GM18519 (cell line): ENCODE measurements around the gene ATP11A.
"Not testable (repeated sequence)": the region's sequence is repeated elsewhere in the genome, so short reads cannot be mapped to it uniquely, and the experiment has no call there.

Source experiments
- ATAC-seq: cut with Tn5 transposase; IDR thresholded peaks from one replicate; pipeline ENCODE4 v1.9.1; 2021; ENCODE audit warnings: mild to moderate bottlenecking, moderate library complexity; ENCODE audit not compliant: unreplicated experiment, low FRiP score

The ATP11A gene

DNA sequence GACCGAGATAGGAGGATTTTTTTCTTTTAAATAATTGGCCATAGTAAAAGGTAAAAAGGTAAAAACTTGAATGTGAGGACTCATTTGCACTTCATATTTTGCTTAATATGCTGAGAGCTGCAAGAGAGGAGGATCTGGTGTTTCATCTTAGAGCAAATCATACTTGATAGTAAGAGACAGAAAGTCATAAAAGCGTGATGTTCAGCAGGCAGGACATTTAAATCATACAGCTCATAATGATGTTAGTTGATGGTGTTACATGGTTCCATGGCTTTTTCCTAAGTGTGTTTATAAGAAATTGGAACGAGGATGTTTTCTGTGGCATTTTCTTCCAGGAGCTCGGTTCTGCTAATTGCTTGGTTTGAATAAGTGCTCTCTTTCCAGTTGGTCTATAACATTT lies 16.3 kb downstream of the ATP11A start:
- no peak for ATAC-seq

DNA sequence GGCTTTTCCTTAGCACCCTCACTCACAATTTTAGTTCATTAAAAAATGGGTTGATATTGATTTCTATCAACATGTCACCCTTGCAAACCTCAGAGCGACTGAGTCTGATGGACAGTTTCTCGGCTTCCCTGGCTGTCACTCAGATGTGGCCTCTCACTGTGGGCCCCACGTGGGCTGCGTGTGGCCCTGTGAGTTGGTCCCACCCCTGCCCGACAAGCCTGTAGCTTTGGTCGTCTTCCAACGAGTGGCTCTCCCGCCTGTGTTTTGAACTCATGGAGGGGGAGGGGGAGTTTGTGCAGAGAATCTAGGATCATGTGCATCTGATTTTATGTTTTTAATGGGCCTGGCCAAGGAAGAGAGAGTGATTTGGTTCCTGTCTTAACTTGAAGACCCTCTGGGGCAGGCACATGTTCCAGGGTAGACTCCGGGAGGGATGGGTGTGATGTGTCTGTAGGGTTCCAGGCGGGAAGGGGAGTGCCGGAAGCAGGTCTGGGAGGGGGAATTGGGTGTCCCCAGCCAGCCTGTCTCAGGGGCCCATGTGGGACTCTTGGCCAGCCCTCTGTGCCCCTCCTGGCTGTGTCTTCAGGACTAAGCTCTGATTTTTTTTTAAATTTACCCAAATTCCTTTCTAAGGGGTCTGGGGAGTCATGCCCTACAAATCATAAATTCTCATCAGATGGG lies 18.9 kb downstream of the ATP11A start:
- ATAC-seq, result no peak

DNA sequence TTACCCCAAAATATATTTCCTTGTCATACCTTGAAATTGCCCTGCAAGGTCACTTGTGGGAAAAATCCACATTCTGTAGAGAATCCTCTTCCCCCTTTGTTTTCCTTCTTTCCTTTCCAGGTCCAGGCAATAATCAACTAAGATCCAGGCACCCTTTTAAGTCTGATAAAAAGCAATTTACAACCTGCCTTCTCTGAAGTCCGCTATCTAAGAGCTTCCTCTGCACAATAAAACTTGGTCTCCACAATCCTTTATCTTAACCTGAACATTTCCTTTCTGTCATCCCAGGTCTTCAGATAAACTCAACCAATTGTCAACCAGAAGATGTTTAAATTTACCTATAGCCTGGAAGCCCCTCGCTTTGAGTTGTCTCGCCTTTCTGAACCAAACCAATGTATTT lies 19.5 kb downstream of the ATP11A start:
- not testable (repeated sequence) for ATAC-seq

DNA sequence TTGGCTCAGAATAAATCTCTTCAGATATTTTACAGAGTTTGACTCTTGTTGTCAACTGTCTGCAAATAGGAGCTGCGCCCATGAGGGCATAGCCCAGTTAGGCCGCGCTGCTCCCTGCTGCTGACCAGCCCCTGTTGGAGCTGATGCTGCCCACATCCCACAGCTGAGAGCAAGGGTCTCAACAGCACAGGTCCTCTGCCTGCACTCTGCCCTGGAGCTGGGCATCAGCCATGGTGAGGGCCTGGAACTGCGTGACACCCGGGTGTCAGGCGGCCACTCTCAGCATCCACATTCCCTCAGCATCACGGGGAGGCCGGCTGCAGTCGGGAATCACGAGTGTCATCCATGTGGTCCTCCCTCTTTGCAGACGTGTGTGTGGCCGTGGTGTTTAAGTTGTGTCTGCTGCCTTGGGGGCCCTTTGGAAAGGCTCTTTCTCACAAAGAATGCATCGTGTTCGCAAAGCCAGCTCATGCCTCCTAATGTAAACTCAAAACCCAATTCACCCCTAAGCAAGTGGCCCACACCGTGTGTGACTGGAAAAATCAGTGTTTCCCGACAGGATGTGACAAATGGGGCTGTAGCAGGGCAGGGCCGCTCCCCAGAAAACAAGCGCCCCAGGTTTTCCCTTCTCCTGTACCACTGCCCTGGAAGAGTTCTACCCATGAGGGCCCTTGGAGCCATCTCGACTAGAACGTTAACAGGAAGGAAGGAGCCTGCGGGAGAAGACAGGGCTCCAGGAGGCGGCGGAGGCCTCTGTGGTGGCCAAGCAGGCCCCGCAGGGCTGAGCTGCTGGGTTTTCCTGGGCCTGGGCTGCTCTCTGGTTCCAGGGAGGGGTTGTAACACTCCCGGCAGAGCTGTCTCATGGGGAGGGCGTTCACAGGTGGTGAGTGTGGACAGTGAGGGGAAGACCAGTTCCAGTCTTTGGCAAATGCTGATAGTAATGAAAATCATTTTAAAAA lies 20.3 kb downstream of the ATP11A start:
- no peak for ATAC-seq

DNA sequence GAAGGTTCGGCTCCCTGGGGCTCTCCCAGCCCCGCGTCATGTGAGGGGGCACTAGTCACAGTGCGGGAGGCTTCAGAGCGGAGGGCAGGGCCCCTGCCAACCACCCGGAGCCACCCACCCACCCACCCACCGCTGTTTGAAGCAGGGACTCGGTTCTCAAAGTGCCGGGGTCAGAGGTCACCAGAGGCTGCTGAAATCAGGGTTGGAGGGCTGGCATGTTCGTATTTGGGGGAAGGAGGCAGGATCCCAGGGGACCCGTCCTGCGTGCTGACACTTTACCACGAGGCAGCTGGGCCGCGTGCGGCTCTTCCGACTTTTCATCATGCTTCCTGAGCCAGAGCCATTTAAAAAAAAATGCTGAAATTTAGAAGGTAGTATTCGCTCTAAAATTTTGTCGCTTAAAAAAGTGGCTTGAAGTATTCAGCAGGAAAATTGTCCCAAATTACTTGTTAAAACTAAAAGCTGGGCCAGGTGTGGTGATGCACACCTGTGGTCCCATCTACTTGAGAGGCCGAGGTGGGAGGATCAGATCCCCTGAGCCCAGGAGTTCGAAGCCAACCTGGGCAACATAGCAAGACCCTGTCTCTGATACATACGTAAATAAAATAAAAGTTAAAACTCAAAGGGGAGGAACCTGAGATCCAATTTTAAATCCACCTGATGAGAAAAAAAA lies 21.2 kb downstream of the ATP11A start:
- no peak for ATAC-seq

DNA sequence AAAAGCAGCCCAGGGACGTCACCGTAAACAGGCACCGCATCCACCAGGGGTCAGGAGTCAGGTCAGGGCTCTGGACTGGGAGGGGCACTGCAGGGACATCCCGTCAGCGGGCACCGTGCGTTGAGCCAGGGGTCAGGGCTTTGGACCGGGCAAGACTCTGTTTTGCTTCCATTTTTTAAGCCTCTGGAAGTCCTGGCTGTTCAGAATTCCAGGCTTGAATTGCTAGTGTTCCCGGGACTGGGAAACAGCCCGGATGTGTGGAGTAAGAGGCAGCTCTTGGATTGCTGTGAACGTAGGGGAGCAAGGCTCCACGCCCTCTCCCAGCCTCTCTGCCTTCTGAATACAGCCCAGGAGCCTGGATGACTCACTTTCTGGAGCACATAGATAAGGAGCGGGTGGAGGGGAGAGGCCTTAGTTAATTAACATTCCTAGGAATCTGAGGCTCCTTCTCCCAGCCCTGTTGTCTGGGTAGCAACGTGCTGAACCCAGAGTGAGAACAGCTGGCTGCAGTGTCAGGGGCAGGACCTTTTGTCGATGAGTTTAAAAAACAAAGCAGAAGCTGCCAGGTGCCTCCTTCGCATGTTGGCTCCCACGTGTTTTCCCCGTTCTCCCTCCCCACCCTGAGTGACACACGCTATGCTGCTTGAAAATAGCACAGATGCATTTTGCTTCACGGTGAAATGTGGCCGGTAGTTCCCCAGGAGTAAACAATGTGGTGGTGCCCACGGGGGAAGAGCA lies 21.9 kb downstream of the ATP11A start:
- ATAC-seq, result no peak

DNA sequence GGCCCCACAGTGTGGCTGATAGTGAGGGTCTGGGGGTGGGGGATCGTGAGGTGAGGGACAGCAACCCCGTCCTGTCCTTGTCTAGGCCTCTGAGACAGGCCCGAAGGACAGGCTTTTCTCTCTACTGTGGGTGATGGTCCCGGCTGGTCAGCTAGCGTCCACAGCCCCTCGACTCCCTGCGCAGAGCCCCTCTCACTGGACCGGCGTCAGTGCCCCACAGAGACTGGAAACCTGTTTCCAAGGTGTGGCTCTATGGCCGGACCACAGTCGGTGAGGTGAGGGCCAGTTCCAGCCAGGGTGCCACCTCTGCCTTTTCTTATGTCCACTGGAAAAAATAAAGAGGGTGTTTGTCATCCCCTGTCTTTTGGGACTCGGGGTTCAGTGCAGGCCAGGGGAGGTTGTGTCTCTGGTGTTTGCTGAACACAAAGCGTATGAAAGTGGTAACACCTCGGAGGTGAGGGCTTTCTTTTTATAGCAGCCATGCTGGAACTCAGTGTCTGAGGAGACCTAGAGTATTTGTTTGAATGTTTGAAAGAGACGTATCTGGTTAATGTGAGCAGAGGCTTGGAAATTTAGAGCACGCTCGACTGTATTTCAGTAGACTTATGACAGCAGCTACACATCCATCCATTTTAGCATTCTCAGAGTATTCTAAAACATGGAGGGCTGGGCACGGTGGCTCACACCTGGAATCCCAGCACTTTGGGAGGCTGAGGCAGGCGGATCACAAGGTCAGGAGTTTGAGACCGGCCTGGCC lies 22.8 kb downstream of the ATP11A start:
- no peak for ATAC-seq

DNA sequence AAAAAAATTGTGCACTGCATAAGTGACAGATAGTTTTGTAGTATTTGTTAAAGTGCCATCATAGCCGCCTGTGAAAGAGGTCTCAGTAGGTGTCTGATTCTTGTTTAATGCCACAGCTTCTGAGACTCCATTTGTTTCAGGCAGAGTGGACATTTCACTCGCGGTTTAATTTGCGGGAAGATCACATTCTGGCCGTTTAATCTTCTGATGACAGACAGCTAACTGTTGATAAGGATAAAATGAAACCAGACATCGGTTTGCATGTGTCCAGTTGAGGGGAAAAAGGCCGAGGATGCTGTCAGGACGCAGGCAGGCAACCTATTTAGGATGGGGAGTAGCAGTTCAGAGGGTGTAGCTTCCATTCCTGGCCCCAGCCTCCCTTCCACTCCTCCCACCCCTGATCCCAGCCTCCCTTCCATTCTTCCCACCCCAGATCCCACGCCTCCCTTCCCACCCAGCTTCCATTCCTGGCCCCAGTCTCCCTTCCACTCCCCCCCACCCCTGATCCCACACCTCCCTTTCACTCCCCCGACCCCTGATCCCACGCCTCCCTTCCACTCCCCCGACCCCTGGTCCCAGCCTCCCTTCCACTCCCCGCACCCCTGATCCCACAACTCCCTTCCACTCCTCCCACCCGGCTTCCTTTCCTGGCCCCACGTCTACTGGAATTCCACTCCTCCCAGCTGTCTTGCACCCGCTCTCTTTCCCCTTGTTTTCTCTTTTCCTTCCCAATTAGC lies 23.8 kb downstream of the ATP11A start:
- no peak for ATAC-seq

DNA sequence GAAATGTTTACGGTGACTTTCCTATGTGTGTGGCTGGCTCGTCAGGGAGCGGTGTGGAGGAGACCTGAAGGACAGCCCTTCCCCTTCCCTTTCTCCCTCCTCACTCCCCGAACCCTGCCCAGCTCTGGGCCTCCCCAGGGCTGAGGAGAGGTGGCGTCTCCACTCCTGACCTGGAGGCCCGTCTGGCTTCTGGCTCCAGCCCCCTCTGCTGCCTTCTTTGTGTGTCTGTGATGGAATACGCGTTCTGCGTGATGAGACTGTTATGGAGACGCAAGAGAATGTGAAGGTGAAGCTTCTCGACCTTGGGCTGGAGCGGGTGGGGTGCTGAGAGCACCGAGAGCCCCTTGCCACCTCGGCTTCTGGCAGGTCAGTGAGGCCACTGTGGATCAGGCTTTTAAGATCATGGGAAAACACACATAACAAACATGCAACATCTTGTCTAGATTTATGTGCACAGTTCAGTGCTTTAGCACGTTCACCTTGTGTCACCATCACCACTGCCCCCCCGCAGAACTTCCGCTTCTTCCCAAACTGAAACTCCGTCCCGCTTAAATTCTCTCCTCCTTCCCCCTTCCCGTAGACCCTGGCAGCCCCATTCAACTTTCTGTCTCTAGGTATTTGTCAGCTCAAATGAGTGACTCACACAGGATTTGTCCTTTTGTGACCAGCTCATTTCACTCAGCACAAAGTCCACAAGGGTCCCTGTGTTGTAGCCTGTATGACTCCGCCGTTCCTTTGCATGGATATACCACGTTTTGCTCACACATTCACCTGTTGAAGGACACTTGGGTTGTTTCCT lies 24.7 kb downstream of the ATP11A start:
- no peak for ATAC-seq

DNA sequence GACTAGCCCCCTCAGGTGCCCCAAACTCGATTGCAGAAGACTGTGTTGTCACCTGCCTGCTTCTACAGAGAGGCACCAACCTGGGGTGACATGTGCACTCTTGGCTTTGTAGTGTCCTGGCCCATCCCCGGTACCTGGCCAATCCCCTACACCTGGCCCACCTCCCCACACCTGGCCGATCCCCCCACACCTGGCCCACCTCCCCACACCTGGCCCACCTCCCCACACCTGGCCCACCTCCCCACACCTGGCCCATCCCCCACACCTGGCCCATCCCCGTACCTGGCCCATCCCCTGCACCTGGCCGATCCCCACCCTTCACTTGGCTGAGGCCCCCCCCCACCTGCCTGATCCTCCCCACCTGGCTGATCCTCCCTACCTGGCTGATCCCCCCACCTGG lies 25.4 kb downstream of the ATP11A start:
- ATAC-seq, result no peak

DNA sequence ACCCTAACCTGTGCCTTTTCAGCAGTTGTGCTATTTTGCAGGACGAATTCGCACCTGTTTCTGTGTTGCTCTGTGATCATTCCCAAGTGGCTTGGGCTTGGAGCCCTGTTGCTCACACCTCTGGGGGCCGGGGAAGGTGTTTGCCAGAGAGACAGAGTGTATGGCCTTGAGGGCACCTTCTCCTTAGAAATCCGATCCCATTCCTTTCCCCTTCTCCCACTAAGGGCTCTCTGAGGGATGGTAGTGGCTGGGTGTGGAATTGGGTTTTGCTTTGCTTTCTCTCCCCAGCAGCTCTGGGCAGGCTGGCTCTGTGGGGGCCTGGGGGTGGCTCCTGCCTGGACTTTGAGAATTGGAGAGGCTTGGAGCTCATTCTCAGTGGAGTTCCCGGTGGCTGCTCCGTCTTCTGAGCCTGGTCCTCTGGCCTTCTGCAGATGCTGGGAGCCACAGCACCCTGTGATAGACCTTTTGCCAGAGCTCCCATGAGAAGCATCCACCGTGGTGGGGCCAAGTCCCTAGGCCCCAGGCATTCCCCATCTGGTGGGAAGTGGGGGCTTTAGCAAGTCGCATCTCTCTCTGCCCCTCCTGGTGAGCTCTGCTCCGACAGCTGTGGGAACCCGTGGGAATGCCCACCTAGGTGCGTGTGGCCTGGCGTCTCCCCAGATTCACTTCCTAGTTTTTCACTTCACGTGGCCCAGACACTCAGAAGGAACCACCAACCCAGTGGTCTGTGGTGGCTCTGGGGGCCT lies 26.1 kb downstream of the ATP11A start:
- ATAC-seq, result no peak

DNA sequence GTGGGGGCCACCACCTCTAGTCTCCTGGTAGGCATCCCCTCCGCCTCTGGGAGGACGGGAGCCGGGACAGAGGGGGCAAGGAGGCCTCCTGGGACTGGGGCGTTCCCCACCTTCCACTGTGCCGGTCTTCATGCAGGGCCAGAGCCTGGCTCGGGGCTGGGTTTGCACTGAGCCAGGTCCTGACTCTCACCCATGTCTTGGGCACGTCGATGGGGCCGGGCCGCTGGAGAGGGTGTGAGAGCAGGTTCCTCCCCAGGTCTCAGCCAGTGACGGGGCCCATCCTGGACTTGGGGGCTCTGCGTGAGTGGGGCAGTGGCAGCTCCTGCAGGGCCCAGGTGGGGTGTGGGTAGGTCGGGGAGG lies 26.6 kb downstream of the ATP11A start:
- ATAC-seq, result no peak

DNA sequence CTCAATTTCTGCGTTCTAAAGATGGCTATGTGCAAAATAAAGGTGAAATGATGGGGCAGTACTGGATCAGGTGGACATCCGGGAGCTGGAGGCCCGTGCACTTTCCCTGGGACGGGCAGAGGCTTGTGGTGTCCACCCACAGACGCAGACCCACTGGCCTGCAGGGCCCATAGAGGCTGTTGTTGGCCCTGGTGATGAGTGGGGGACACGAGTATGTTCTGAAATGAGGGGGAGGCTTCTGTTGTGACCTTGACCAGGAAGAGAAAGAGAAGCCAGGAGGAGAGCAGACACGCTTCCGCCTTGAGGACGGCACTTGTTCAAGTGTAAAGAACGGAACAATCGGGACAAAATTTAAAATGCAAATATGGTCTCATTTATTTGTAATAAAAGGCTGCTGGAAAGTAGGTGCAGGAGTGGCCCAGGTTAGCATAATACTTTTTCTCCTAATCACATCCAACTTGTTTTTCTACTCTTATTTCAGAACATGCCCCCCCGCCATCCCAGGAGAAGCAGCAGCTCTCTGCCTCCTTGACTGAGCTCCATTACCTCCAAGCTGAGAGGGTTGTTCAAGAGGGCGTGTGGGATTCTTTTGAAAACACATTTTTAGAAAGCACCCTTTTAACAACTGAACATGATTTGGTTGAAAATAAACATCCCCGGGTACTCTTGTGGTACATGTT lies 27.1 kb downstream of the ATP11A start:
- ATAC-seq, result no peak

DNA sequence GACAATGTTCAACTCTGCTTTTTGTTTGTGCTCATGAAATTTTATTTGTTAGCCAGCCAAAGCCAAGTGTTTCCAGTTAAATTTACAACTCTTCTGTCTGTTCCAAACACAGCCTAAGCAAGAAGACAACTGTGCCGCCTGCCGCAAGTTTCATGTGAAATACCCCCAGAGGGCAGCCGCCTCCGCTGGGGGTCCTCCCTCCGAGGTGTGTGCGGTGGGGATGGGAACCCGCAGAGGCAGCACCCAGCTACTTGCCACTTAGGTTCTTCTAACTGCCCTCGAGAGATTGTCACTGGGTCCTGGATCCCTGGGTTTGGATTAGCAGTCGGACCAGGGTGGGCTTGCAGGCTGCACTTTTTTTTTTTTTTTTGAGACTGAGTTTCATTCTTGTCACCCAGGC lies 28.5 kb downstream of the ATP11A start:
- no peak for ATAC-seq

DNA sequence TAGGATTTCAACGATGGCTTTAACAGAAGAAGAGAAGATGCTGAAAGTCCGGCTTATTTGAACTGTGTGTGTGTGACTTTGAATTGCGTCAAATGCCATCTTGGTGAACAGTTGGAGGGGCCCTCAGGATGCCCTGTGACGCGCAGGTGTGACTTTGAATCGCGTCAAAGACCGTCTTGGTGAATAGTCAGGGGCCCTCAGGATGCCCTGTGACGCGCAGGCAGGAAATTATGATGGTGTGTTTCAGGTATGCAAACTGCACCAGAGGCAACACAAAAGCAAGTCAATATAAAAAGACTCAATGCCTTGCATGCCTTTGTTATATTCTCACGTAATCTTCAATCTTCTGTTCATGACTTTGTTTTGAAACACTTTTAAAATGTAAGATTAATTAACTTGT lies 29.2 kb downstream of the ATP11A start:
- no peak for ATAC-seq

DNA sequence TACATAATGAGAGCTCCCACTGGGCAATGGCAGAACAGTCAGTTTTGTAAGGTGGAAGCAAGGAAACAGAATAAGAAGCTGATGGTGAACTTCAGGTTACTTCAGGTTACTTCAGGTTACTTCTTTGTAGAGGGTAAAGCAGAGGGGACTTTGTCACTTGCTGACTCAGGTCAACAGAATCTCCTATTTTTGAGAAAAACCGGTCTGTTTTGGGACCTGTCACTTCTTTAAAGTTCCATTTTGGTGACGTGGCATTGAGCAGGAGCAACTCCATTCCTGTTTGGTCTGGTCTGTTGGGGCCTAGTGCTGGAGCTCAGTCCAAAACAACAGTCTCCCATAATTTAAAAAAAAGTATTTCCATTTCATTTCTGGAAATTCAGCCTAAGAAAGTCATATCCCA lies 29.7 kb downstream of the ATP11A start:
- ATAC-seq, result no peak

DNA sequence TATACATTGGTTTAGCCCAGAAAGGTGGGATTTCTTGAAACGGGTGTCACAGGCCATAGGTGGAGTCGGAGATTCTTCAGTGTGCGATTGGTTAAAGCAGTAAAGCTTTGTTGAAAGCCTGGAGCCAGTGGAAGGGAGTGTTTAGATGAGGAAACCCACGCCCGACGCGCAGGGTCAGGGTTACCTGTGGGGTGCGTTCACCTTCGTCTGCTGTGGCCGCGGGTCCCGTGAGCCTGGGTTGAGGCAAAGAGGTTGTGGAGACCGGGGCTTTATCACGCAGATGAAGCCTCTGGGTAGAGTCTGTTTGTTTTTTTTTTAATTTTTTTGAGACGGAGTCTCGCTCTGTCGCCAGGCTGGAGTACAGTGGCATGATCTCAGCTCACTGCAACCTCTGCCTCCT lies 30.4 kb downstream of the ATP11A start:
- ATAC-seq, result no peak
